ENCODE measurements around the gene NPRL2. TPM values are rescaled to one million over a fixed set of nuclear protein-coding genes. Genes with fewer than 3 reads are reported as not detected.

The NPRL2 gene
- total RNA-seq, 1 donor from 2014 or later, result 27.3 TPM

DNA sequence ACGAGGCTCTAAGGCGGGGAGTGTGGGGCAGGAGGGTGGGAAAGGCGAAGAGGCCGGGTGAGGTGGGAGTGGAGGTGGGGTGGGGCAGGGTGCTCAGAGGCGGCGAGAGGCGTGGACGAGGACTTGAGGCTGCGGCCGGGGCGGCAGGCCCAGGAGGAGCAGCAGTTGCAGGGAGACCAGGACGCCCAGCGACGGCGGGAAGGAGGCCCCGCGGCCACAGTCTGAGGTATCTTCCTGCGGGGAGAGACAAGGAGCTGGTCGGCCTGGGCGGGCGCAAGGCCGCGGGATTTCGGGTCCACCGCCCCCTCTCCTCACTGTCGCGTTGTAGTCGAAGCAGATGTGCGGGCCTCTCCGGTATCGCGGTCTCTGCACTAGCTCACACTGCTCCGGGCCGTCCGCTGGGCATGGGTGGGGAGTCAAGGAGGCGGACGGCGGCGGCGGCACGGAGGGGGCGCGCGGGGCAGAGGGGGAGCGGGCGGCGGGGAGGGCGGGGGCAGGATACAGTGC lies 14.1 kb upstream of the NPRL2 start:
- DNase-seq (ENCODE audit: low read depth), result no peak
- TF ChIP-seq, protein P1, sequence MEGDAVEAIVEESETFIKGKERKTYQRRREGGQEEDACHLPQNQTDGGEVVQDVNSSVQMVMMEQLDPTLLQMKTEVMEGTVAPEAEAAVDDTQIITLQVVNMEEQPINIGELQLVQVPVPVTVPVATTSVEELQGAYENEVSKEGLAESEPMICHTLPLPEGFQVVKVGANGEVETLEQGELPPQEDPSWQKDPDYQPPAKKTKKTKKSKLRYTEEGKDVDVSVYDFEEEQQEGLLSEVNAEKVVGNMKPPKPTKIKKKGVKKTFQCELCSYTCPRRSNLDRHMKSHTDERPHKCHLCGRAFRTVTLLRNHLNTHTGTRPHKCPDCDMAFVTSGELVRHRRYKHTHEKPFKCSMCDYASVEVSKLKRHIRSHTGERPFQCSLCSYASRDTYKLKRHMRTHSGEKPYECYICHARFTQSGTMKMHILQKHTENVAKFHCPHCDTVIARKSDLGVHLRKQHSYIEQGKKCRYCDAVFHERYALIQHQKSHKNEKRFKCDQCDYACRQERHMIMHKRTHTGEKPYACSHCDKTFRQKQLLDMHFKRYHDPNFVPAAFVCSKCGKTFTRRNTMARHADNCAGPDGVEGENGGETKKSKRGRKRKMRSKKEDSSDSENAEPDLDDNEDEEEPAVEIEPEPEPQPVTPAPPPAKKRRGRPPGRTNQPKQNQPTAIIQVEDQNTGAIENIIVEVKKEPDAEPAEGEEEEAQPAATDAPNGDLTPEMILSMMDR (conservative IDR thresholded peaks at IDR 0.05; ENCODE audit: low read depth, low read length), result no peak
- peak overlapping the region; percentile 58 for H3K4me3 ChIP-seq (ENCODE audit: low read depth, low read length)

DNA sequence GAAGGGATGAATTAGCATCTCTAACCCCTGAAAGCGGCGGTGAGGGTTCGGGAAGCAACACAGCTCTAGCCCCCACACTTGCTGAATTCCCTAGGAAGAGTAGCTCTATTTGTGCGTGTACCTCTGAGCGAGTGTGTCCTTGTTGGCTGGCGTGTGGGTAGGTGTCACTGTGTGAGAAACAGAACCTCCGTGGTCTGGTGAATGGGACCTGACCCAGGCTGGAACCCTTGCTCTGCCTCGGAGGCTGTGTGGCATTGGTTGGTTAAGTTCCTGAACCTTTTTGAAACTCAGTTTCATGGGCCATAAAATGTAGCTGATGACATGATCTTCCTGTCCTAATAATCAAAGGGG lies 9.2 kb upstream of the NPRL2 start:
- TF ChIP-seq, protein P1 (conservative IDR thresholded peaks at IDR 0.05; ENCODE audit: low read depth, low read length), result no peak
- peak overlapping the region; percentile 94 for H3K4me3 ChIP-seq (ENCODE audit: low read depth, low read length)
- DNase-seq (ENCODE audit: low read depth), result no peak

DNA sequence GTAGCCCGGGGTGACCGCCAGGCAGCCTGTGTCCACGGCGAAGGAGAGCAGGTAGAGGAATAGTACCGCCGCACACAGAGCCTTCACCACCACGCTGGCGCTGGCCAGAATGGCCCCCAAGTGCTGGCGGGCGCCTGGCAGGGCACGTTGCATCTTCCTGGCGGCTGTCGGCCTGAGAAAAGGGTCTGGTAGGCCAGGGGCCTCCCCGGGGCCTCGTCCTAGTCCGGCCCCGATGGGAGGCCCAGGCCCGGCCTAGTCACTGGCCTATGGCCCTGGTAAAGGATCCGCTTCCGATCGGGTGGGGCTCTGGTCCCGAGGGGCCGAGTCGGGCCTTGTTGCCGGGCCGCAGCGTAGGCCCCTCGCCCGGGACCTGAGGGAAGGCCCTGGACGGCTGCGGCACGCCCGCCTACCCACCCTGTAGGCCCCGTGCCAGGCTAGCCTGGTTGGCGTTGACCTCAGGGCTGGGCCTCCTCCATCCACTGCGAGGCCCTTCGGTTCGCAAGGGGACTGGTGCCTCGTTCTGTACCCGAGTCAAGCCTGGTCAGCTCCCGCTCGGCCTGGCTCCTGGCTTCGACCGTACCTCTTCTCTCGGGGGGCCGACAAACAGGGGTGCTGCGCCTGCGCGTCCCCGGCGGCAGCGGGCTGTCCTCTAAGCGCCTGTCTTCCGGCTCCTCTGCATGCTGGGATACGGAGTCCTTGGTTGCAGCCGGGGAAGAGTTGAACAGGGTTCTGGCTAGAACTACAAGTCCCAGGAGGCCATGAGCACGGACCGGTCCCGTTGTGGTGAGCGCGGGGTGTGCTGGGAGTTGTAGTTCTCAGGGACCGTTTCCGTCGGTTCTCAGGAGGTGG lies 8.6 kb upstream of the NPRL2 start, which contains the start of gene TMEM115:
Gene TMEM115 (minus strand): TSS at position 611 of the 849 bp plus-strand sequence. CDS start 458 bp downstream, at position 153.
- DNase-seq (ENCODE audit: low read depth), result peak; percentile 85
- peak within 1 kb of the TSS; percentile 94 for H3K4me3 ChIP-seq (ENCODE audit: low read depth, low read length)
- TF ChIP-seq, protein P1 (conservative IDR thresholded peaks at IDR 0.05; ENCODE audit: low read depth, low read length), result no peak

DNA sequence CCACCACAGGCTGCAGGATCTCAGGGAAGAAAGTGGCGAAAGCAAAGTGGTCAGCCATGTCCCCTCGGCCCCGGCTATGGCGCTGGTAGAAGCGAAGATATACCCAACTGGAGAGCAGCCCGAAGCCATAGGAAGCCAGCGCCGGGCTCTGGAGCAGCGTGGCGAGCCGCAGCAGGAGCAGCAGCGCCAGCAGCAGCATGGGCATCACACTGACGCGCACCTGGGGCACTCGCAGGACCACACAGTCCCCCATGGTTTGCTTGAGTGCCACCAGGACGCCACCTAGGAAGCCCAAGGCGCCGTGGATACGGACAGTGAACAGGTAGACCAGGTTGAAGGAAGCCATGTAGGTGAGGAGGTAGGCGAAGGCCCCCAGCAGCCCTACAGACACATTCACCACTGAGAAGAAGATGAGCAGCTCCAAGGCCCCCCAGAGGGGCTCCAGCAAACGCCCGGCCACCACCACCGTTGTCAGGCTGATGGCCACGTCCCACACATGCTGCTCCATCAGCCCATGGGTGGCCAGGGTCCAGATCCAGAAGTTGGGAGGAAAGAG lies 7.9 kb upstream of the NPRL2 start:
- peak overlapping the region; percentile 94 for H3K4me3 ChIP-seq (ENCODE audit: low read depth, low read length)
- TF ChIP-seq, protein P1 (conservative IDR thresholded peaks at IDR 0.05; ENCODE audit: low read depth, low read length), result no peak
- no peak for DNase-seq (ENCODE audit: low read depth)

DNA sequence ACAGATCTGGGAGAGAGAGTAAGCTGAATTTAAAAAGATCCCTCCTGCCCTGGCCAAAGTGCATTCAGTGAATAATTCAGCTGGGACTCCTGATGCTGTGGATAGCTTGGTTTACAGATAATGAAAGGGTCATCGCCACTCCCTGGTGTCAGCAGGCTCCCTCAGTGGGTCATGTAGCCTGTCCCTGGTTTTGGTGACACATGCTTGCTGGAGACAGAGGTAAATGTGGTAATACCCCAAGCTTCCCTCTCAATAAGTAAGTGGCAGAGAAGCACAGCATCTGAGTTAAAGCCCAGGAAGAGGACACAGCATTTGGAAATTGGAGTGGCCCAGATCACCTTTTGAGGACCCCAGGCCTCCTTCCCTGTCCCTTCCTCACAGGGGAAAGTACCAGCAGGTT lies 6.9 kb upstream of the NPRL2 start:
- TF ChIP-seq, protein P1 (conservative IDR thresholded peaks at IDR 0.05; ENCODE audit: low read depth, low read length), result no peak
- peak overlapping the region; percentile 94 for H3K4me3 ChIP-seq (ENCODE audit: low read depth, low read length)
- DNase-seq (ENCODE audit: low read depth), result no peak

DNA sequence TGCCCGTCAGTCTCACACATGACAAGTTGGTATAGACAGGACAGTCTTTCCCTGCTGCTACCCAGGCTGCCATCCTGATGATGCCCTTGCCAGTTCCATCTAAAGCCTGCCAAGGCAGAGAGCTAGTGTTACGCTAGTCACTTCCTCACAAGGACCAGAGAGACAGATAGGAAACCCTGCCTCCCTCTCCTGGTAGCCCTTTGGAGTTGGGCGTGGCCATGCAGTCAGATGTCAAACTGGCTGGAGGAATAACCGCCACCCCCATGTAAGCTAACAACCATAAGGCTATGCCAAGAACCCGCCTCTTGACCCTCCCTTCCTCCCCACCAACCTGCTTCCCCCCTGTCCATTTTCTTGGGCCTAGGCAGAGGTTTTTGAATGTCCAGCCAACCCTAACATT lies 6.0 kb upstream of the NPRL2 start:
- peak overlapping the region; percentile 94 for H3K4me3 ChIP-seq (ENCODE audit: low read depth, low read length)
- TF ChIP-seq, protein P1 (conservative IDR thresholded peaks at IDR 0.05; ENCODE audit: low read depth, low read length), result no peak
- no peak for DNase-seq (ENCODE audit: low read depth)
